Calu3 (cell line): ENCODE data around the gene KIF9. TPM values are rescaled to one million over a fixed set of nuclear protein-coding genes. Genes with fewer than 3 reads are reported as not detected.
"Not testable (repeated sequence)": the region's sequence is repeated elsewhere in the genome, so short reads cannot be mapped to it uniquely, and the experiment has no call there.

Experiments
- BruUV-seq: library from RNA; stranded (reverse); fragments of 400-500 nt; replicated peaks from 2 replicates; lab custom pipeline; 2021; lab: Mats Ljungman, UMichigan
- CTCF ChIA-PET: fragments of 300-600 bp; sonication (Branson Sonifier 250); formaldehyde crosslinking; loops from one replicate; lab custom pipeline; 2022; ENCODE audit warnings: antibody characterized with exemption; lab: Charles Lee
- DNase-seq: peaks from one replicate; pipeline ENCODE4 v3.0.0; 2022
- H3K27ac Mint-ChIP-seq: one replicate; pipeline ENCODE4 v1.8.0; 2022; ENCODE audit warnings: mixed read lengths; ENCODE audit not compliant: unreplicated experiment
- H3K27me3 Mint-ChIP-seq: one replicate; pipeline ENCODE4 v1.8.0; 2022; ENCODE audit warnings: mixed read lengths; ENCODE audit not compliant: unreplicated experiment
- H3K36me3 Mint-ChIP-seq: one replicate; pipeline ENCODE4 v1.8.0; 2022; ENCODE audit warnings: mild to moderate bottlenecking, moderate library complexity, mixed read lengths; ENCODE audit not compliant: insufficient read depth, unreplicated experiment
- H3K4me1 Mint-ChIP-seq: one replicate; pipeline ENCODE4 v1.8.0; 2022; ENCODE audit warnings: mild to moderate bottlenecking, low read depth, mixed read lengths; ENCODE audit not compliant: unreplicated experiment
- H3K4me3 Mint-ChIP-seq: one replicate; pipeline ENCODE4 v1.8.0; 2022; ENCODE audit warnings: mild to moderate bottlenecking, low read depth, moderate library complexity, mixed read lengths; ENCODE audit not compliant: unreplicated experiment
- H3K9me3 Mint-ChIP-seq: one replicate; pipeline ENCODE4 v1.8.0; 2022; ENCODE audit warnings: low read depth, mixed read lengths; ENCODE audit not compliant: unreplicated experiment
- CTCF ChIP-seq: fragments of 200-600 bp; IDR thresholded peaks from one replicate; pipeline ENCODE4 v1.8.0; 2022; ENCODE audit warnings: antibody characterized with exemption; ENCODE audit not compliant: unreplicated experiment
- intact Hi-C: fragments of 100-400 bp; cut with micrococcal nuclease; formaldehyde crosslinking; loops from one replicate; pipeline ENCODE4 v1.10.0; 2022; ENCODE audit not compliant: unreplicated experiment
- total RNA-seq: library from RNA; stranded (reverse); gene quantifications from 2 replicates; pipeline ENCODE4 v1.2.3, GENCODE V29; 2022

Gene KIF9
- total RNA-seq, 1 experiment from 2014 or later = 8.9 TPM

- H3K4me1 Mint-ChIP-seq = no peaks in the 10 kb centered on the region
Observed at GRCh38 chr3:47251689-47252088, 30.9 kb downstream of the KIF9 start.

GRCh38 chr3:47251085-47251484 is 31.5 kb downstream of the KIF9 start:
- H3K4me1 Mint-ChIP-seq, H3K9me3 Mint-ChIP-seq, DNase-seq, H3K4me3 Mint-ChIP-seq, BruUV-seq, H3K27ac Mint-ChIP-seq, H3K36me3 Mint-ChIP-seq, H3K27me3 Mint-ChIP-seq: not testable (repeated sequence)
- intact Hi-C loops = loop anchor here (2.0 kb wide), 1 partner anchor 74 kb away; no protein-coding TSS in a partner anchor
- CTCF ChIA-PET = interaction anchor here (1.1 to 1.4 kb wide), 2 partner anchors 63 to 73 kb away, joined by 3 to 4 read pairs; no protein-coding TSS in a partner anchor

More at GRCh38 chr3:47251689-47252088, 30.9 kb downstream of the KIF9 start:
- CTCF ChIA-PET = interaction anchor here (0.6 to 1.1 kb wide), 2 partner anchors 63 to 176 kb away, joined by 3 to 4 read pairs; no protein-coding TSS in a partner anchor
- no peak for TF ChIP-seq CTCF
- H3K36me3 Mint-ChIP-seq = peaks cover 3% of the 10 kb centered on the region
- no peak for DNase-seq
- no peaks in the 10 kb centered on the region for H3K27me3 Mint-ChIP-seq
- H3K27ac Mint-ChIP-seq = no peak overlapping the region
- no peak overlapping the region for H3K4me3 Mint-ChIP-seq
- H3K9me3 Mint-ChIP-seq = no peaks in the 10 kb centered on the region
- intact Hi-C loops = loop anchor here (2.0 kb wide), 1 partner anchor 73 kb away; no protein-coding TSS in a partner anchor
- BruUV-seq = no TSS peak

- H3K27ac Mint-ChIP-seq = no peak overlapping the region
- CTCF ChIA-PET = interaction anchor here (0.5 to 1.4 kb wide), 4 partner anchors 29 to 558 kb away, joined by 3 to 6 read pairs (median 4); no protein-coding TSS in a partner anchor
- intact Hi-C loops = loop anchor here (2.0 kb wide), 1 partner anchor 74 kb away; no protein-coding TSS in a partner anchor
- no peaks in the 10 kb centered on the region for H3K4me1 Mint-ChIP-seq
- no peaks in the 10 kb centered on the region for H3K27me3 Mint-ChIP-seq
- H3K4me3 Mint-ChIP-seq = no peak overlapping the region
- DNase-seq = peak; percentile 51
- H3K36me3 Mint-ChIP-seq = peaks cover 3% of the 10 kb centered on the region
- TF ChIP-seq CTCF = peak; percentile 10
- BruUV-seq = no TSS peak
- H3K9me3 Mint-ChIP-seq = no peaks in the 10 kb centered on the region
Observed at GRCh38 chr3:47250309-47251060, 32.1 kb downstream of the KIF9 start.

GRCh38 chr3:47247131-47248064 is 35.2 kb downstream of the KIF9 start:
- Mint-ChIP-seq H3K27me3 (no peaks in the 10 kb centered on the region), H3K4me3 (no peak overlapping the region), H3K27ac (no peak overlapping the region), H3K36me3 (peaks cover 3% of the 10 kb centered on the region), H3K4me1 (no peaks in the 10 kb centered on the region), H3K9me3 (no peaks in the 10 kb centered on the region)
- BruUV-seq = no TSS peak
- CTCF ChIA-PET = interaction anchor here (0.6 kb wide), 1 partner anchor 663 kb away, joined by 6 read pairs; no protein-coding TSS in a partner anchor
- intact Hi-C loops = no loop called here
- DNase-seq = no peak
- TF ChIP-seq CTCF = no peak
